ENCODE results near the gene SMPD2. TPM values are rescaled to one million over a fixed set of nuclear protein-coding genes. Genes with fewer than 3 reads are reported as not detected.
A peak's percentile ranks its signal among the peaks of the same experiment; 100 is the strongest.

The SMPD2 gene
- polyA plus RNA-seq, 1 experiment = 4.5 TPM

GRCh38 chr6:109448615-109449014 lies 8.1 kb downstream of the SMPD2 start:
- no peak for DNase-seq (ENCODE audit: low read depth, low spot score)
- CTCF ChIA-PET = no interaction called here
- no peaks in the 10 kb centered on the region for H3K27me3 ChIP-seq (ENCODE audit: control insufficient read depth, insufficient read depth, low read length)
- H3K4me3 ChIP-seq (ENCODE audit: low read depth, low read length) = no peak overlapping the region
- H3K27ac ChIP-seq (ENCODE audit: low read depth, low read length) = peak overlapping the region; percentile 11
- POLR2A ChIA-PET = interaction anchor here (0.5 kb wide), 1 partner anchor 65 kb away, joined by 4 read pairs; no protein-coding TSS in a partner anchor
- no peak for TF ChIP-seq CTCF (IDR thresholded peaks at IDR 0.05; ENCODE audit: low read depth, low read length)
- no peaks in the 10 kb centered on the region; the same call in 1 of the 2 replicates for H3K9me3 ChIP-seq (ENCODE audit: control insufficient read depth, insufficient read depth, low read length)

DNA sequence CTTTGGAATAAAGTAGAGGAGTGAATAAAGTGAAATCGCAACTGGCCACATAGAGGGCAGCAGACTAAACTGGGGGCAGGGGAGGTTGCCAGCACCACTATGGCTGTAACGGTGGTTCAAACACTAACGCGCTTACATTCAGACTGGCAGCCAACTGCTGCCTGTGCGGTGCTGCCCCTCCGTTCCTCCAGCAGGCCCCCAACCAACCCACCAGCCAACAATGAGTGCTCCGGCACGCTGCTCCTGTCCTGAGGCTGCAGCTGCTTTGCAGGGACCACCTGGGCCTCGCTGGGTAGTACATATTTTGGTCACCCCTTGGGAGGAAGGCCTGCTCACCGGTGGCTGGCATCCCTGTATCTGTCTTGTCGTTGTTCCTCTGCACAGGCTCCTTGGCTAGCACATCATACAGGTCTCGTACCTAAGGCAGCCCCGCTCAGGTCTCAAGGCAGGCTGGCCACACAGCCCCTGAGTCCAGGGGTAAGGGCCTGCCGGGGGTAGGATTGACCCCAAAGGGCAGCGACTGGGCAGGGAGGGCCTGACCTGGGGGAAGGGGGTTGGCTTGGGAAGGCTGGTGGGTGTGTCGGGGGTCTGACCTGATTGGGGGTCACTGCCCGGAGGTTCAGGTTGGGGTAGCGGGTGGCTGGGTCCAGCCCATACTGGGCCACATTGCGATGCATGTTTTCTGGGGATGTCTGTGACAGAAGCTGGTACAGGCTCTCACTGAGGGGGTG lies 8.7 kb downstream of the SMPD2 start:
- ChIA-PET CTCF (no interaction called here), POLR2A (interaction anchor here (0.9 kb wide), 1 partner anchor 8 kb away, joined by 3 read pairs; the partner anchor contains the start of genes PPIL6 and SMPD2)
- no peak overlapping the region for H3K27ac ChIP-seq (ENCODE audit: low read depth, low read length)

DNA sequence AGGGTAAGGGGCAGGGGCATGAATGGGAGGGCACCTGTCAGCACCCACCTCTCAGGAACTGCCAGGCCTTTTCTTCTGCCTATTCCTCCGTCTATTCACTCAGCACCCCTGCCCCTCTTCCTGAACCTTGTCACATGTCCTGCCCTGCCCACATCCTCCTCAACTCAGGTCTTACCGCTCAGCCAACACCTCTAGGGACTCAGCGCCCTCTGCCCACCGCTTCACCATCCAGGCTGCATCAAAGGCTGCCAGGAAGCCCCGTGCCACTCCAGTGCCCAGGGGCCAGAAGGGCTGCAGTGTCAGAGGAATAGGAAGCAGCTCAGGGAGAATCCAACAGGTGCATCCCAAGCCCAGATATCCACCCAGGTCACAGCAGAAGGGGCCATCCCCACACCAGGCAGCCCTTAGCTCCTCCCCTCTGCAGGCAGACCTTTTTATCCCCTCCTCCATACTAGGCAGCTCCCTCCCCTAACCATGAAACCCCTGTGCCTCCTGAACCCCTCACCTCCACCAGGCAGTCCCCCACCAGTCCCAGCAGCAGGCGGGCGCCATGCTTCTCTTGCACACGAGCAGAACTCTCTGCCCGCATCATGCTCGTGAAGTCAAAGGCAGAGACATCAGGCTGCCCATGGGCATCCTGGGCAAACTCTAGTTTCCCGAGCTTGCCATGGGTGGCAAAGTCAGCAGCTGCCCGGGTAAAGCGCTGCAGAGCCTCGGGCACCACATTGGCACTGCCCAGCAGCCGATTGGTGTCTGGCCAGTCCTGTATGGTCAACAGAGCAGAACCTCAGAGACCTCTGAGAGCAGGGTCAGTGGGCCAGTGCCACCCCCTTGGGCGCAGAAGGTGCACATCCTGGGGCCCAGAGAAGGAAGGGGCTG lies 9.5 kb downstream of the SMPD2 start:
- H3K27ac ChIP-seq (ENCODE audit: low read depth, low read length) = no peak overlapping the region
- no peak for DNase-seq (ENCODE audit: low read depth, low spot score)
- no peak overlapping the region for H3K4me3 ChIP-seq (ENCODE audit: low read depth, low read length)
- H3K27me3 ChIP-seq (ENCODE audit: control insufficient read depth, insufficient read depth, low read length) = no peaks in the 10 kb centered on the region
- no peaks in the 10 kb centered on the region; the same call in 1 of the 2 replicates for H3K9me3 ChIP-seq (ENCODE audit: control insufficient read depth, insufficient read depth, low read length)
- TF ChIP-seq CTCF (IDR thresholded peaks at IDR 0.05; ENCODE audit: low read depth, low read length) = no peak
- POLR2A ChIA-PET = interaction anchor here (0.9 kb wide), 1 partner anchor 9 kb away, joined by 3 read pairs; the partner anchor contains the start of genes PPIL6 and SMPD2
- CTCF ChIA-PET = no interaction called here

More for the DNA sequence above, 8.7 kb downstream of the SMPD2 start:
- no peak for DNase-seq (ENCODE audit: low read depth, low spot score)
- H3K4me3 ChIP-seq (ENCODE audit: low read depth, low read length) = no peak overlapping the region
- no peak for TF ChIP-seq CTCF (IDR thresholded peaks at IDR 0.05; ENCODE audit: low read depth, low read length)
- no peaks in the 10 kb centered on the region for H3K27me3 ChIP-seq (ENCODE audit: control insufficient read depth, insufficient read depth, low read length)
- H3K9me3 ChIP-seq (ENCODE audit: control insufficient read depth, insufficient read depth, low read length) = no peaks in the 10 kb centered on the region; the same call in 1 of the 2 replicates

DNA sequence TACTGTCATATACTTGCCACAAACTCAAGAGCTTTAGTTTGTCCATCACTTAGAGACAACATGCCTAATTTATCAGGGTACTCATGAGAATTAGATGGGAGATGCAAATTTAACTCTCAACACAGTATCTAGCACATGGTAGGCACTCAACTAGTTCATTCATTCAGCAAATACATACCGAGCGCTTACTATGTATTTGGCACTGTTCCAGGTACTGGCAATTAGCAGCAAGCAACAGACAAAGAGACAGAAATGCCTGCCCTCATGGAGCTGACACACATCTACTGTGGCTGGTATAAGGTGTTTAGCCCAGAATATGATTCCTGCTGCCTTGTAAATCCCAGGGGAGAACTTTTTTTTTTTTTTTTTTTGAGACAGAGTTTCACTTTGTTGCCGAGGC lies 10.3 kb downstream of the SMPD2 start:
- POLR2A ChIA-PET = no interaction called here
- no peak for TF ChIP-seq CTCF (IDR thresholded peaks at IDR 0.05; ENCODE audit: low read depth, low read length)
- CTCF ChIA-PET = interaction anchor here (0.7 kb wide), 1 partner anchor 904 kb away, joined by 5 read pairs; no protein-coding TSS in a partner anchor
- Histone ChIP-seq H3K27ac (ENCODE audit: low read depth, low read length) (no peak overlapping the region), H3K4me3 (ENCODE audit: low read depth, low read length) (no peak overlapping the region), H3K27me3 (ENCODE audit: control insufficient read depth, insufficient read depth, low read length) (no peaks in the 10 kb centered on the region), H3K9me3 (ENCODE audit: control insufficient read depth, insufficient read depth, low read length) (no peaks in the 10 kb centered on the region; the same call in 1 of the 2 replicates)
- no peak for DNase-seq (ENCODE audit: low read depth, low spot score)
